Subcutaneous adipose tissue (tissue), 4 donors: ENCODE results near the gene GATA3. TPM values are rescaled to one million over a fixed set of nuclear protein-coding genes. Genes with fewer than 3 reads are reported as not detected.

ENCODE experiments used
- CTCF ChIP-seq: fragments of 450-650 bp; IDR thresholded peaks from one replicate; pipeline ENCODE4 v1.5.1; 2016; ENCODE audit warnings: low read depth, mild to moderate bottlenecking, control low read depth, antibody characterized with exemption, moderate library complexity
- total RNA-seq, 4 donors: library from RNA; depleted of rRNA; stranded (reverse); fragments of >200 nt; gene quantifications; one replicate each; pipeline ENCODE4 v1.1.0, GENCODE V29; 2016

Gene GATA3
- total RNA-seq, 4 donors from 2014 or later = 0.66 to 8.3 (median 3.0) TPM

- no peak for TF ChIP-seq CTCF
Measured at GRCh38 chr10:8065651-8066050, 11.2 kb downstream of the GATA3 start.

GRCh38 chr10:8066124-8066523 lies 11.6 kb downstream of the GATA3 start:
- TF ChIP-seq CTCF = no peak

- no peak for TF ChIP-seq CTCF
Measured at GRCh38 chr10:8066797-8067196, 12.3 kb downstream of the GATA3 start.

- no peak for TF ChIP-seq CTCF
Measured at GRCh38 chr10:8069108-8069507, 14.6 kb downstream of the GATA3 start.

GRCh38 chr10:8069627-8070026 lies 15.1 kb downstream of the GATA3 start:
- TF ChIP-seq CTCF = no peak

- no peak for TF ChIP-seq CTCF
Measured at GRCh38 chr10:8070440-8070839, 16.0 kb downstream of the GATA3 start.

GRCh38 chr10:8071006-8071405 lies 16.5 kb downstream of the GATA3 start:
- TF ChIP-seq CTCF = no peak

- no peak for TF ChIP-seq CTCF
Measured at GRCh38 chr10:8071666-8072065, 17.2 kb downstream of the GATA3 start.
